ENCODE results near the gene PDGFRB.

DNA sequence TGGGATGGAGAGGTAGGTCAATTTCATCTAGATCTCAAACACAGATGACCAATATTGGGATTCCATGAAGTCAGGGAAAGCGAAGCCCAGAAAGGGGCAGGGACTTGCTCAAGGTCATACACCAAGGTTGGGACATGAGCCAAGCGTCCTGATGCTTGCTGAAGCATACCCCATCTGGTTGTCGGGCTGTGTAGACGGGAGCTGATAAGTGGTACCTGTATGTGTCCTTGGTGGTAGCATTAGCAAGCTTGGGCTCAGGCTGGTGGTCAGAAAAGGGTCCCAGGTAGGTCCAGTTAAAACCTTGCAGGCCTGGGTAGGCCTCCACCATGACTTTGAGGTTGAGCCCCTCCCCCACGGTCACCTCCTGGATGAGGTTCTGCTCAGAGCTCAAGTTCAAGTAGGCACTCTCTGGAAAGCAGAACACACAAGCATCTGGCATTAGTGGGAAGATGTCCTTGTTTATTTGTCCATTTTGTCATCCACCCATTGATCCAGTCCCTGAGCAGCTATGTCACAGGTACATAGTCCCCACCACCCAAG lies 82.5 kb downstream of the PDGFRB start:
- TF ChIP-seq, protein P1, sequence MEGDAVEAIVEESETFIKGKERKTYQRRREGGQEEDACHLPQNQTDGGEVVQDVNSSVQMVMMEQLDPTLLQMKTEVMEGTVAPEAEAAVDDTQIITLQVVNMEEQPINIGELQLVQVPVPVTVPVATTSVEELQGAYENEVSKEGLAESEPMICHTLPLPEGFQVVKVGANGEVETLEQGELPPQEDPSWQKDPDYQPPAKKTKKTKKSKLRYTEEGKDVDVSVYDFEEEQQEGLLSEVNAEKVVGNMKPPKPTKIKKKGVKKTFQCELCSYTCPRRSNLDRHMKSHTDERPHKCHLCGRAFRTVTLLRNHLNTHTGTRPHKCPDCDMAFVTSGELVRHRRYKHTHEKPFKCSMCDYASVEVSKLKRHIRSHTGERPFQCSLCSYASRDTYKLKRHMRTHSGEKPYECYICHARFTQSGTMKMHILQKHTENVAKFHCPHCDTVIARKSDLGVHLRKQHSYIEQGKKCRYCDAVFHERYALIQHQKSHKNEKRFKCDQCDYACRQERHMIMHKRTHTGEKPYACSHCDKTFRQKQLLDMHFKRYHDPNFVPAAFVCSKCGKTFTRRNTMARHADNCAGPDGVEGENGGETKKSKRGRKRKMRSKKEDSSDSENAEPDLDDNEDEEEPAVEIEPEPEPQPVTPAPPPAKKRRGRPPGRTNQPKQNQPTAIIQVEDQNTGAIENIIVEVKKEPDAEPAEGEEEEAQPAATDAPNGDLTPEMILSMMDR (IDR thresholded peaks at IDR 0.05), result no peak
- TF ChIP-seq POLR2A (IDR thresholded peaks at IDR 0.05), result no peak
